Mesothelial cell of epicardium (in vitro differentiated cells): ENCODE measurements around the gene LRRC1. TPM values are rescaled to one million over a fixed set of nuclear protein-coding genes. Genes with fewer than 3 reads are reported as not detected.

ENCODE experiments used
- DNase-seq, 2 experiments: peaks; one replicate each; pipeline ENCODE4 v3.0.0; 2021; ENCODE audit warnings: low spot score in 2 of 2; ENCODE audit not compliant: unreplicated experiment in 2 of 2
- H3K27ac Mint-ChIP-seq: 2 replicates; pipeline ENCODE4 v1.8.0; 2021; ENCODE audit warnings: mixed read lengths
- H3K27me3 Mint-ChIP-seq: 2 replicates; pipeline ENCODE4 v1.8.0; 2021; ENCODE audit warnings: low read depth, mixed read lengths
- H3K36me3 Mint-ChIP-seq: 2 replicates; pipeline ENCODE4 v1.8.0; 2021; ENCODE audit warnings: mixed read lengths
- H3K4me1 Mint-ChIP-seq: 2 replicates; pipeline ENCODE4 v1.8.0; 2021; ENCODE audit warnings: mixed read lengths
- H3K4me3 Mint-ChIP-seq: 2 replicates; pipeline ENCODE4 v1.8.0; 2021; ENCODE audit warnings: mild to moderate bottlenecking, moderate library complexity, mixed read lengths
- H3K9me3 Mint-ChIP-seq: 2 replicates; pipeline ENCODE4 v1.8.0; 2021; ENCODE audit warnings: mixed read lengths
- CTCF ChIP-seq: fragments of 200-600 bp; sonication (generic); IDR thresholded peaks from one replicate; pipeline ENCODE4 v1.5.0; 2021; ENCODE audit warnings: antibody characterized with exemption; ENCODE audit not compliant: unreplicated experiment
- total RNA-seq: library from RNA; stranded (reverse); gene quantifications from 3 replicates; pipeline ENCODE4 v1.2.1, GENCODE V29; 2021

Gene LRRC1
- total RNA-seq, 1 donor from 2014 or later: 30.4 TPM

- H3K4me3 Mint-ChIP-seq: no peak overlapping the region
- TF ChIP-seq CTCF: no peak
- peaks cover 28% of the 10 kb centered on the region for H3K4me1 Mint-ChIP-seq
- no peaks in the 10 kb centered on the region for H3K27me3 Mint-ChIP-seq
- H3K9me3 Mint-ChIP-seq: no peaks in the 10 kb centered on the region
- H3K27ac Mint-ChIP-seq: no peak overlapping the region
- DNase-seq: no peak
- H3K36me3 Mint-ChIP-seq: no peaks in the 10 kb centered on the region
Observed at GRCh38 chr6:53858913-53859312, 64.1 kb downstream of the LRRC1 start.

GRCh38 chr6:53860511-53860910, 65.7 kb downstream of the LRRC1 start:
- Mint-ChIP-seq H3K4me3 (no peak overlapping the region), H3K27me3 (no peaks in the 10 kb centered on the region), H3K9me3 (no peaks in the 10 kb centered on the region), H3K27ac (no peak overlapping the region), H3K36me3 (no peaks in the 10 kb centered on the region), H3K4me1 (peaks cover 32% of the 10 kb centered on the region)
- TF ChIP-seq CTCF: no peak
- no peak for DNase-seq

- no peak for TF ChIP-seq CTCF
- H3K9me3 Mint-ChIP-seq: no peaks in the 10 kb centered on the region
- no peak for DNase-seq
- no peaks in the 10 kb centered on the region for H3K36me3 Mint-ChIP-seq
- H3K4me3 Mint-ChIP-seq: no peak overlapping the region
- H3K27me3 Mint-ChIP-seq: no peaks in the 10 kb centered on the region
- H3K27ac Mint-ChIP-seq: no peak overlapping the region
- peaks cover 28% of the 10 kb centered on the region for H3K4me1 Mint-ChIP-seq
Observed at GRCh38 chr6:53861518-53861917, 66.7 kb downstream of the LRRC1 start.

GRCh38 chr6:53862662-53863462, 68.1 kb downstream of the LRRC1 start:
- H3K27me3 Mint-ChIP-seq: no peaks in the 10 kb centered on the region
- no peak for TF ChIP-seq CTCF
- DNase-seq: no peak
- peaks cover 21% of the 10 kb centered on the region for H3K4me1 Mint-ChIP-seq
- H3K27ac Mint-ChIP-seq: peak overlapping the region; percentile 71
- H3K4me3 Mint-ChIP-seq: no peak overlapping the region
- no peaks in the 10 kb centered on the region for H3K9me3 Mint-ChIP-seq
- no peaks in the 10 kb centered on the region for H3K36me3 Mint-ChIP-seq

- H3K4me1 Mint-ChIP-seq: peaks cover 24% of the 10 kb centered on the region
- no peaks in the 10 kb centered on the region for H3K9me3 Mint-ChIP-seq
- DNase-seq: no peak
- H3K27ac Mint-ChIP-seq: no peak overlapping the region
- no peak for TF ChIP-seq CTCF
- H3K27me3 Mint-ChIP-seq: no peaks in the 10 kb centered on the region
- no peak overlapping the region for H3K4me3 Mint-ChIP-seq
- no peaks in the 10 kb centered on the region for H3K36me3 Mint-ChIP-seq
Observed at GRCh38 chr6:53864781-53865180, 70.0 kb downstream of the LRRC1 start.
